AG04449 (cell line): ENCODE data around the gene SLC50A1.
A peak's percentile ranks its signal among the peaks of the same experiment; 100 is the strongest.

Source experiments
- CTCF ChIA-PET: fragments of 350-600 bp; formaldehyde crosslinking; extraction: SDS; loops from one replicate; lab custom pipeline; 2021; ENCODE audit warnings: antibody characterized with exemption; lab: Yijun Ruan, JAX
- POLR2A ChIA-PET: fragments of 400-600, 350-600 bp; formaldehyde crosslinking; extraction: SDS; loops from one replicate; lab custom pipeline; 2020; ENCODE audit warnings: antibody characterized with exemption, inconsistent platforms; lab: Yijun Ruan, JAX
- DNase-seq: peaks from one replicate; pipeline ENCODE4 v3.0.0-alpha.2; 2010; ENCODE audit warnings: low read depth, low spot score
- H3K4me3 ChIP-seq: 2 replicates; pipeline ENCODE4 v1.5.1; 2011; ENCODE audit warnings: low read depth, mild to moderate bottlenecking, control low read depth, low read length
- CTCF ChIP-seq: IDR thresholded peaks from one replicate; pipeline ENCODE4 v1.5.1; 2011; ENCODE audit warnings: mild to moderate bottlenecking, moderate library complexity, low read length, control low read depth, inconsistent platforms; ENCODE audit not compliant: insufficient read depth; ENCODE audit errors: missing control alignments

SLC50A1 gene

GRCh38 chr1:155125946-155126555 lies 9.6 kb upstream of the SLC50A1 start:
- no peak for DNase-seq
- H3K4me3 ChIP-seq = no peak overlapping the region
- CTCF ChIA-PET = interaction anchor here (1.2 to 8.0 kb wide), 4 partner anchors 35 to 47 kb away, joined by 5 to 52 read pairs (median 6); partner anchors contain the start of gene KRTCAP2
- no peak for TF ChIP-seq CTCF
- POLR2A ChIA-PET = no interaction called here

- no peak overlapping the region; the same call in 1 of the 2 replicates for H3K4me3 ChIP-seq
- TF ChIP-seq CTCF = no peak
- DNase-seq = no peak
- ChIA-PET POLR2A (no interaction called here), CTCF (interaction anchor here (1.7 to 8.0 kb wide), 2 partner anchors 35 to 46 kb away, joined by 7 to 52 read pairs; partner anchors contain the start of gene KRTCAP2)
Measured at GRCh38 chr1:155126556-155127104, 9.0 kb upstream of the SLC50A1 start.

- H3K4me3 ChIP-seq = peak within 1 kb of the TSS; percentile 53
- CTCF ChIA-PET = interaction anchor here (8.0 kb wide), 1 partner anchor 36 kb away, joined by 52 read pairs; no protein-coding TSS in a partner anchor
- POLR2A ChIA-PET = no interaction called here
- no peak for DNase-seq
- no peak for TF ChIP-seq CTCF
Measured at GRCh38 chr1:155127105-155127966, 8.3 kb upstream of the SLC50A1 start, which contains the start of gene EFNA1. EFNA1 (plus strand) TSS chr1:155127876; CDS start chr1:155127978, 102 bp downstream.

GRCh38 chr1:155127967-155128754 lies 7.5 kb upstream of the SLC50A1 start:
- H3K4me3 ChIP-seq = peak overlapping the region; percentile 53
- DNase-seq = no peak
- POLR2A ChIA-PET = interaction anchor here (1.4 kb wide), 1 partner anchor 45 kb away, joined by 3 read pairs; the partner anchor contains the start of gene KRTCAP2
- TF ChIP-seq CTCF = no peak
- CTCF ChIA-PET = interaction anchor here (0.9 to 8.0 kb wide), 8 partner anchors 10 to 167 kb away, joined by 3 to 52 read pairs (median 4); partner anchors contain the start of genes KRTCAP2 and PYGO2

- no peak overlapping the region for H3K4me3 ChIP-seq
- no peak for TF ChIP-seq CTCF
- no peak for DNase-seq
- ChIA-PET CTCF (interaction anchor here (0.9 to 8.0 kb wide), 8 partner anchors 9 to 167 kb away, joined by 3 to 52 read pairs (median 4); partner anchors contain the start of genes KRTCAP2 and PYGO2), POLR2A (interaction anchor here (1.4 kb wide), 1 partner anchor 44 kb away, joined by 3 read pairs; the partner anchor contains the start of gene KRTCAP2)
Measured at GRCh38 chr1:155128755-155129473, 6.7 kb upstream of the SLC50A1 start.
